ENCODE data around the gene ITCH.

DNA sequence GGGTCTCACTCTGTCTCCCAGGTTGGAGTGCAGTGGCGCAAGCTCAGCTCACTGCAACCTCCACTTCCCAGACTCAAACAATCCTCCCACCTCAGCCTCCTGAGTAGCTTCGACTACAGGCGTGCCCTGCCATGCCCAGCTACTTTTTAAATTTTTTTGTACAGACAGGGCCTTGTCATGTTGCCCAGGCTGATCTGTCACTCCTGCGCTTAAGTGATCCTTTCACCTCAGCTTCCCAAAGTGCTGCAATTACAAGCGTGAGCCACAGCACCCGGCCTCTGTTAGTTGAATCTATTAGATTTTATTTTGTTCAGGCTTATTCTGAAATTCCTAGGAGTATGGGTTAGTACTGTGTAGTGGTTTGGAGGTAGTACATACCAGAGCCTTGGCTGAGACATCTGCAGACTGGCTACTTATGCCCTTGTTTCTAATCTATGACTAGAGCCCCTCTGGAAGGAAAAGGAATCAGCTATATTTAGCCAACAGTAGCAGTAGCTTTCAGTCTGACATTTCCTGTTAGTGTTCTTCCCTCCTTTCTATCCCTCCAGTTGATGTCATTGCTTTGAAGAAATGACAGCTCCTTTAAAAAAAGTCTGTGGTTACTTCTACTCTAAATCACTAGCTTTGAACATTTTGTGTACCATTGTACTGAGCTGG is 74.4 kb downstream of the ITCH start:
- TF ChIP-seq, protein P1, sequence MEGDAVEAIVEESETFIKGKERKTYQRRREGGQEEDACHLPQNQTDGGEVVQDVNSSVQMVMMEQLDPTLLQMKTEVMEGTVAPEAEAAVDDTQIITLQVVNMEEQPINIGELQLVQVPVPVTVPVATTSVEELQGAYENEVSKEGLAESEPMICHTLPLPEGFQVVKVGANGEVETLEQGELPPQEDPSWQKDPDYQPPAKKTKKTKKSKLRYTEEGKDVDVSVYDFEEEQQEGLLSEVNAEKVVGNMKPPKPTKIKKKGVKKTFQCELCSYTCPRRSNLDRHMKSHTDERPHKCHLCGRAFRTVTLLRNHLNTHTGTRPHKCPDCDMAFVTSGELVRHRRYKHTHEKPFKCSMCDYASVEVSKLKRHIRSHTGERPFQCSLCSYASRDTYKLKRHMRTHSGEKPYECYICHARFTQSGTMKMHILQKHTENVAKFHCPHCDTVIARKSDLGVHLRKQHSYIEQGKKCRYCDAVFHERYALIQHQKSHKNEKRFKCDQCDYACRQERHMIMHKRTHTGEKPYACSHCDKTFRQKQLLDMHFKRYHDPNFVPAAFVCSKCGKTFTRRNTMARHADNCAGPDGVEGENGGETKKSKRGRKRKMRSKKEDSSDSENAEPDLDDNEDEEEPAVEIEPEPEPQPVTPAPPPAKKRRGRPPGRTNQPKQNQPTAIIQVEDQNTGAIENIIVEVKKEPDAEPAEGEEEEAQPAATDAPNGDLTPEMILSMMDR (IDR thresholded peaks at IDR 0.05; ENCODE audit: low read depth, low read length) = no peak
- TF ChIP-seq EZH2phosphoT487 (IDR thresholded peaks at IDR 0.05; ENCODE audit: low read depth) = no peak
